ENCODE data around the gene MOV10L1. TPM values are rescaled to one million over a fixed set of nuclear protein-coding genes. Genes with fewer than 3 reads are reported as not detected.

The MOV10L1 gene
- total RNA-seq, 1 donor from 2014 or later, result 1.1 TPM

DNA sequence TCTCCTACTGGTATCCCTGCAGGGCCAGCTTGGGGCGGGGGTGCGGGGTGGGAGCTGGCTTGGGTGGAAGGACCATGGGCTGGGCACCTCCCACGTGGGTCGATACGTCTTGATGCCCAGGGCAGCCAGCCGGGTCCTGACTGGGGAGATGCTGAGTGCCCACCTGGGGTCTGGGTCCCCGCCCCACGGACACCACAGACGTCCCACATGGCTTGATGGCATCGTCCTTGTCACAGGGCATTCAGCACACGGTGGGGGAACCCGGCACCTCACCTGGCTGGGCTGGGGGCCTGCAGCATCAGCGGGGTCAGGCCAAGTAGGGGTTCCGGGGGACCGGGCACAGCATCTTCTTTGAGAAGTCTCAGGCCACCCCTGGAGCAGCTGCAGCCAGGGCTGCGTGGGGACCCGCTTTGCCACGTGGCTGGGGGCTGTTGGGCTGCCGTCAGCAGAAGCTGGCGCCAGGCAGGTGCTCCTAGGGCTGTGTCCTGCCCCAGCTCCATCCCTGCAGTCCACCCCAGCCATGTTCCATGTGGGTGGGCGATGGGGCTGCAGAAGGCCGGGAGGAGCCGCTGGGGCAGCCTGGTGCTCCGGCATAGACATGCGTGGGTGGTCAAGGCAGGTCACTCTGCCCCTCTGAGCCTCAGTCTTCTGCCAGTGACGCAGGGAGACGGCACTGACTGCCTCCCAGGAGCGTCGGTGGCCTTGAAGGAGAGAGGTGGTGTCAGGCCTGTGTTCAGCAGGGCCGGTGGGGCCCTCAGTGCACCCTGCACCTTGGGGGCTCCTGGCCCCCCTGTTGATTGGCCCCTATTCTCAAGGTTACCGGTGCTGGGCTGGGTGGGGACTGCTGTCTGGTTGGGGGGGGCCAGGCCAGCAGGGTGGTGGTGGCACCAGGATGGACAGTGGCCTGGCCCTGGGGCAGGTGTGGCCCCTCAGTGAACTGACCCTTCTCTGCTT lies 119.4 kb downstream of the MOV10L1 start:
- H3K27ac Mint-ChIP-seq (ENCODE audit: unreplicated experiment), result no peak overlapping the region
- no peaks in the 10 kb centered on the region for H3K27me3 Mint-ChIP-seq (ENCODE audit: low read depth)
- peaks cover 6% of the 10 kb centered on the region for H3K4me1 Mint-ChIP-seq (ENCODE audit: low read depth)
- no peak for DNase-seq (ENCODE audit: low spot score)
- TF ChIP-seq, protein P1, sequence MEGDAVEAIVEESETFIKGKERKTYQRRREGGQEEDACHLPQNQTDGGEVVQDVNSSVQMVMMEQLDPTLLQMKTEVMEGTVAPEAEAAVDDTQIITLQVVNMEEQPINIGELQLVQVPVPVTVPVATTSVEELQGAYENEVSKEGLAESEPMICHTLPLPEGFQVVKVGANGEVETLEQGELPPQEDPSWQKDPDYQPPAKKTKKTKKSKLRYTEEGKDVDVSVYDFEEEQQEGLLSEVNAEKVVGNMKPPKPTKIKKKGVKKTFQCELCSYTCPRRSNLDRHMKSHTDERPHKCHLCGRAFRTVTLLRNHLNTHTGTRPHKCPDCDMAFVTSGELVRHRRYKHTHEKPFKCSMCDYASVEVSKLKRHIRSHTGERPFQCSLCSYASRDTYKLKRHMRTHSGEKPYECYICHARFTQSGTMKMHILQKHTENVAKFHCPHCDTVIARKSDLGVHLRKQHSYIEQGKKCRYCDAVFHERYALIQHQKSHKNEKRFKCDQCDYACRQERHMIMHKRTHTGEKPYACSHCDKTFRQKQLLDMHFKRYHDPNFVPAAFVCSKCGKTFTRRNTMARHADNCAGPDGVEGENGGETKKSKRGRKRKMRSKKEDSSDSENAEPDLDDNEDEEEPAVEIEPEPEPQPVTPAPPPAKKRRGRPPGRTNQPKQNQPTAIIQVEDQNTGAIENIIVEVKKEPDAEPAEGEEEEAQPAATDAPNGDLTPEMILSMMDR (IDR thresholded peaks at IDR 0.05), result no peak
- H3K4me3 Mint-ChIP-seq (ENCODE audit: unreplicated experiment), result no peak overlapping the region
- no peaks in the 10 kb centered on the region for H3K9me3 Mint-ChIP-seq (ENCODE audit: low read depth)
- H3K36me3 Mint-ChIP-seq (ENCODE audit: low read depth), result peaks cover 22% of the 10 kb centered on the region

DNA sequence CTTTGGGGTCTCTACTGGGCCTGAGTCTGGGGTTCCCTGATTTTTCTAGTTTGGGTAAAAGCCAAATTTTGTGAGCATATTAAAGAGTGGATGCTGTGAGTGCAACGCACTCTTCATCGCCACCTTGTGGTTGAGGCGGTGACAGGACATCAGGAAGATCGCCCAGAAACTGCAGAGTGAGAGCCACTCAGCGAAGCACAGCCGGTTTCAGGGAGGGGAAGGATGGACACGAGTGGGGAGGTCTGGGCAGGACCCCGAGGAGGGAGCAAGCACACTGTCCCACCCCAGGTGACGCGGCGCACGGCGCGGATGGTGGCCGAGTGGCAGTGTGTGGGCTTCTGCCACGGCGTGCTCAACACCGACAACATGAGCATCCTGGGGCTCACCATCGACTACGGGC lies 120.1 kb downstream of the MOV10L1 start:
- Mint-ChIP-seq H3K9me3 (ENCODE audit: low read depth) (no peaks in the 10 kb centered on the region), H3K4me1 (ENCODE audit: low read depth) (peaks cover 8% of the 10 kb centered on the region), H3K27me3 (ENCODE audit: low read depth) (no peaks in the 10 kb centered on the region), H3K36me3 (ENCODE audit: low read depth) (peaks cover 23% of the 10 kb centered on the region), H3K27ac (ENCODE audit: unreplicated experiment) (no peak overlapping the region), H3K4me3 (ENCODE audit: unreplicated experiment) (no peak overlapping the region)
- TF ChIP-seq, protein P1 (IDR thresholded peaks at IDR 0.05), result peak; percentile 91
- no peak for DNase-seq (ENCODE audit: low spot score)

DNA sequence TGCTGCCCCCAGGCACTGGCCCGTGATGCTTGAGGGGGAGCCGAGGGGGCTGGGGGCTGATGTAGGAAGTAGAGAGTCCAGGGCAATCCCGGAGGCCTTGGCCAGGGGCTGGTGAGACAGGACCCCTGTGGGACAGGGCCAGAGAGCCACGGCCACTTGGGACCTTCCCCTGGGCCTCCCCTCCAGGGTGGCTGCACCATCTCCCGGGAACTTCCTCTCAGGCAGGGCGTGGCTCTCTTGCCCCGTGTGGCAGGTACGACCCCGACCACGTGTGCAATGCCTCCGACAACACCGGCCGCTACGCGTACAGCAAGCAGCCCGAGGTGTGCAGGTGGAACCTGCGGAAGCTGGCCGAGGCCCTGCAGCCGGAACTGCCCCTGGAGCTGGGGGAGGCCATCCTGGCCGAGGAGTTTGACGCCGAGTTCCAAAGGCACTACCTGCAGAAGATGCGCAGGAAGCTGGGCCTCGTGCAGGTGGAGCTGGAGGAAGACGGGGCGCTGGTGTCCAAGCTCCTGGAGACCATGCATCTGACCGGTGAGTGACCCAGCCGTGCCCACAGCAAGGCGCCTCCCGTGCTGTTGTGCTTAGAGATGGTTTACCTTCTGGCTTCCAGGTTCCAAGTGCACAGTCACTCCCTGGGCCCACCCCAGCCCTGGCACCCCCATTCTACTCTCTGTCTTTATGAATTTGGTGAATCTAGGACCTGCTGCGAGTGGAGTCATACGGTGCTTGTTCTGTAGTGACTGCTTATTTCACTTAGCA lies 120.8 kb downstream of the MOV10L1 start:
- no peak for DNase-seq (ENCODE audit: low spot score)
- no peak overlapping the region for H3K27ac Mint-ChIP-seq (ENCODE audit: unreplicated experiment)
- no peaks in the 10 kb centered on the region for H3K27me3 Mint-ChIP-seq (ENCODE audit: low read depth)
- TF ChIP-seq, protein P1 (IDR thresholded peaks at IDR 0.05), result no peak
- H3K4me3 Mint-ChIP-seq (ENCODE audit: unreplicated experiment), result no peak overlapping the region
- H3K4me1 Mint-ChIP-seq (ENCODE audit: low read depth), result peaks cover 9% of the 10 kb centered on the region
- no peaks in the 10 kb centered on the region for H3K9me3 Mint-ChIP-seq (ENCODE audit: low read depth)
- peaks cover 23% of the 10 kb centered on the region for H3K36me3 Mint-ChIP-seq (ENCODE audit: low read depth)

DNA sequence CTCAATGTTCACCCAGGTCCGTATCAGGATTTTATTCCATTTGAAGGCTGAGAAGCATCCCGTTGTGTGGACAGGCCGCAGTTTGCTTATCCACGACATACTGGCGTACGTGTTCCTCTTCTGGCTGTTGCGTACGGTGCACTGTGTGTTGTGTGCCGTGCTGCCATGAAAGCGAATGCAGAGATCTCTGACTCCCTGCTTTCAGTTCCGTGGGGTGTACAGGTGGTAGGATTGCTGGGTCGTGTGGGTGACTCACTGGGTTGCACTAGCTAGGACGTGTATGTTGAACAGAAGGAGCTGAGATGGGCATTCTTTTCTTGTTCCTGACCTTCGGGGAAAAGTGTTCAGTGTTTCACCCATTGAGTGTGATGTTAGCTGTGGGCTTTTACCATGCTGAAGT lies 121.3 kb downstream of the MOV10L1 start:
- Mint-ChIP-seq H3K4me1 (ENCODE audit: low read depth) (peaks cover 9% of the 10 kb centered on the region), H3K27ac (ENCODE audit: unreplicated experiment) (peak overlapping the region; percentile 5), H3K9me3 (ENCODE audit: low read depth) (no peaks in the 10 kb centered on the region), H3K36me3 (ENCODE audit: low read depth) (peaks cover 24% of the 10 kb centered on the region), H3K4me3 (ENCODE audit: unreplicated experiment) (no peak overlapping the region), H3K27me3 (ENCODE audit: low read depth) (no peaks in the 10 kb centered on the region)
- TF ChIP-seq, protein P1 (IDR thresholded peaks at IDR 0.05), result no peak
- no peak for DNase-seq (ENCODE audit: low spot score)

Other genes with a start within 250 kb of the MOV10L1 start
- 15.3 to 17.6 TPM (median 17.6 TPM) in 3 replicates for gene ZBED4, start 236.2 kb upstream of the MOV10L1 start, total RNA-seq
- gene ALG12, start 171.6 kb upstream of the MOV10L1 start, total RNA-seq, result 18.7 to 27.3 TPM (median 20.6 TPM) in 3 replicates
- gene CRELD2, start 171.4 kb upstream of the MOV10L1 start, total RNA-seq, result 44.3 to 117 TPM (median 49.9 TPM) in 3 replicates
- 12.0 to 18.2 TPM (median 16.8 TPM) in 3 replicates for gene PIM3, start 129.2 kb upstream of the MOV10L1 start, total RNA-seq
- gene IL17REL, start 77.2 kb upstream of the MOV10L1 start, total RNA-seq, result 0.17 to 0.23 TPM in 2 of 3 replicates, not detected in the other
- not detected in 3 replicates for gene TTLL8, start 31.7 kb upstream of the MOV10L1 start, total RNA-seq
- gene MLC1, start 4.6 kb upstream of the MOV10L1 start, total RNA-seq, result 0.38 to 0.77 TPM (median 0.50 TPM) in 3 replicates
- 3.0 to 6.1 TPM (median 3.3 TPM) in 3 replicates for gene PANX2, start 80.7 kb downstream of the MOV10L1 start, total RNA-seq
- gene TRABD, start 95.9 kb downstream of the MOV10L1 start, total RNA-seq, result 18.5 to 20.5 TPM (median 20.2 TPM) in 3 replicates
- 14.8 to 22.8 TPM (median 17.1 TPM) in 3 replicates for gene SELENOO, start 111.0 kb downstream of the MOV10L1 start, total RNA-seq
- 31.2 to 46.3 TPM (median 32.2 TPM) in 3 replicates for gene TUBGCP6, start 155.0 kb downstream of the MOV10L1 start, total RNA-seq
- gene HDAC10, start 161.3 kb downstream of the MOV10L1 start, total RNA-seq, result 29.1 to 36.8 TPM (median 35.3 TPM) in 3 replicates
- gene MAPK12, start 171.7 kb downstream of the MOV10L1 start, total RNA-seq, result 34.6 to 46.6 TPM (median 44.7 TPM) in 3 replicates
- 9.3 to 19.9 TPM (median 17.7 TPM) in 3 replicates for gene MAPK11, start 180.4 kb downstream of the MOV10L1 start, total RNA-seq
- gene PLXNB2, start 217.6 kb downstream of the MOV10L1 start, total RNA-seq, result 300 to 356 TPM (median 346 TPM) in 3 replicates
- 7.7 to 8.8 TPM (median 8.1 TPM) in 3 replicates for gene DENND6B, start 237.0 kb downstream of the MOV10L1 start, total RNA-seq